Stimulated activated CD4-positive, alpha-beta T cell treated with anti-CD3 and anti-CD28 coated beads, Interleukin-4, amount 100 ng/mL, for 4 hours (primary cell): Measurements from ENCODE around the gene NFS1.
A peak's percentile ranks its signal among the peaks of the same experiment; 100 is the strongest.

ENCODE experiments used
- DNase-seq, 2 experiments: peaks; one replicate each; pipeline ENCODE4 v3.0.0-alpha.2; 2020

NFS1 gene

GRCh38 chr20:35636095-35636494, 63.1 kb downstream of the NFS1 start:
- DNase-seq, result no peak

- no peak for DNase-seq
Measured at GRCh38 chr20:35635652-35636051, 63.5 kb downstream of the NFS1 start.

- DNase-seq, result no peak
Measured at GRCh38 chr20:35632539-35633115, 66.5 kb downstream of the NFS1 start.

- DNase-seq, result no peak
Measured at GRCh38 chr20:35630636-35631035, 68.5 kb downstream of the NFS1 start.

- no peak for DNase-seq
Measured at GRCh38 chr20:35629427-35630145, 69.6 kb downstream of the NFS1 start.

GRCh38 chr20:35627121-35627520, 72.0 kb downstream of the NFS1 start:
- DNase-seq, result no peak

- DNase-seq, result no peak
Measured at GRCh38 chr20:35626386-35627001, 72.7 kb downstream of the NFS1 start.

GRCh38 chr20:35625584-35626385, 73.4 kb downstream of the NFS1 start:
- DNase-seq, result no peak

- DNase-seq, result no peak
Measured at GRCh38 chr20:35621560-35621946, 77.6 kb downstream of the NFS1 start.

- no peak for DNase-seq
Measured at GRCh38 chr20:35620818-35621559, 78.2 kb downstream of the NFS1 start.

- peak; percentile 70 to 74 for DNase-seq
Measured at GRCh38 chr20:35619196-35620095, 79.7 kb downstream of the NFS1 start.

GRCh38 chr20:35618263-35619131, 80.7 kb downstream of the NFS1 start:
- DNase-seq, result no peak
